Endodermal cell (in vitro differentiated cells): ENCODE data around the gene RBL1. TPM values are rescaled to one million over a fixed set of nuclear protein-coding genes. Genes with fewer than 3 reads are reported as not detected.

Experiments used
- DNase-seq: peaks from one replicate; pipeline ENCODE4 v3.0.0-alpha.2; 2017
- H3K27ac ChIP-seq: 2 replicates; pipeline ENCODE4 v1.5.1; 2013; ENCODE audit warnings: mild to moderate bottlenecking, low read depth, low read length, moderate library complexity
- H3K27me3 ChIP-seq: 2 replicates; pipeline ENCODE4 v1.6.1; 2013; ENCODE audit warnings: mild to moderate bottlenecking, low read length, moderate library complexity; ENCODE audit not compliant: insufficient read depth, control insufficient read depth, poor library complexity, severe bottlenecking
- H3K36me3 ChIP-seq: 2 replicates; pipeline ENCODE4 v1.7.0; 2013; ENCODE audit warnings: mild to moderate bottlenecking, low read length, moderate library complexity; ENCODE audit not compliant: control insufficient read depth, insufficient read depth
- H3K4me1 ChIP-seq: one replicate; pipeline ENCODE4 v1.7.0; 2013; ENCODE audit warnings: low read length; ENCODE audit not compliant: control insufficient read depth, insufficient read depth
- H3K4me3 ChIP-seq: 2 replicates; pipeline ENCODE4 v1.5.1; 2013; ENCODE audit warnings: mild to moderate bottlenecking, low read length, moderate library complexity
- H3K9ac ChIP-seq: 2 replicates; pipeline ENCODE4 v1.6.1; 2013; ENCODE audit warnings: mild to moderate bottlenecking, low read length, moderate library complexity; ENCODE audit not compliant: poor library complexity, severe bottlenecking; ENCODE audit errors: extremely low read depth
- H3K9me3 ChIP-seq: 2 replicates; pipeline ENCODE4 v1.6.1; 2013; ENCODE audit warnings: mild to moderate bottlenecking, low read length, moderate library complexity; ENCODE audit not compliant: control insufficient read depth
- H3K27ac Mint-ChIP-seq: 2 replicates; pipeline ENCODE4 v1.8.0; 2020; ENCODE audit warnings: mixed read lengths
- H3K27me3 Mint-ChIP-seq: 2 replicates; pipeline ENCODE4 v1.8.0; 2021; ENCODE audit warnings: mild to moderate bottlenecking, mixed read lengths; ENCODE audit not compliant: insufficient read depth
- H3K36me3 Mint-ChIP-seq: 2 replicates; pipeline ENCODE4 v1.8.0; 2020; ENCODE audit warnings: low read depth, mixed read lengths
- H3K4me1 Mint-ChIP-seq: 2 replicates; pipeline ENCODE4 v1.8.0; 2020; ENCODE audit warnings: mixed read lengths
- H3K4me3 Mint-ChIP-seq: 2 replicates; pipeline ENCODE4 v1.8.0; 2020; ENCODE audit warnings: mild to moderate bottlenecking, moderate library complexity, mixed read lengths
- H3K9me3 Mint-ChIP-seq: 2 replicates; pipeline ENCODE4 v1.8.0; 2020; ENCODE audit warnings: mild to moderate bottlenecking, mixed read lengths
- WGBS, 2 experiments: methylation state at CpG; one replicate each; pipeline versions ENCODE4 v1.1.5 to v1.1.7; 2013; ENCODE audit warnings: missing lambda C conversion rate in 2 of 2, mixed read lengths in 1 of 2; ENCODE audit not compliant: insufficient coverage in 1 of 2, insufficient read length in 1 of 2; 5-methylcytosine and 5-hydroxymethylcytosine counted together
- total RNA-seq, 2 donors: library from RNA; stranded (reverse); fragmentation: NEBNext Ultra II Directional in 1 of 2; extraction: Animal tissue kit (Norgen Biotek cat#: 25700) in 1 of 2; gene quantifications; 2 replicates in 1 of 2; 3 replicates in 1 of 2; pipeline ENCODE4 v1.2.1, GENCODE V29; 2021
- TF ChIP-seq, protein P1 (sequence below): fragments of 200-600 bp; sonication (generic); conservative IDR thresholded peaks from 2 replicates; pipeline ENCODE4 v1.5.0; 2021; ENCODE audit warnings: antibody characterized with exemption, mild to moderate bottlenecking

The RBL1 gene
- total RNA-seq, 2 donors from 2014 or later: 11.4 to 16.7 TPM

- Mint-ChIP-seq H3K4me3 (peak overlapping the region; percentile 89), H3K27me3 (no peaks in the 10 kb centered on the region), H3K36me3 (peaks cover 18% of the 10 kb centered on the region), H3K4me1 (peaks cover 4% of the 10 kb centered on the region), H3K27ac (peak overlapping the region; percentile 100), H3K9me3 (no peaks in the 10 kb centered on the region)
- Histone ChIP-seq H3K4me1 (peaks cover 2% of the 10 kb centered on the region), H3K4me3 (peak overlapping the region; percentile 82), H3K36me3 (no peaks in the 10 kb centered on the region), H3K9me3 (no peaks in the 10 kb centered on the region), H3K9ac (peak overlapping the region; percentile 93), H3K27me3 (no peaks in the 10 kb centered on the region), H3K27ac (no peak overlapping the region)
- DNase-seq: no peak
- TF ChIP-seq, protein P1, sequence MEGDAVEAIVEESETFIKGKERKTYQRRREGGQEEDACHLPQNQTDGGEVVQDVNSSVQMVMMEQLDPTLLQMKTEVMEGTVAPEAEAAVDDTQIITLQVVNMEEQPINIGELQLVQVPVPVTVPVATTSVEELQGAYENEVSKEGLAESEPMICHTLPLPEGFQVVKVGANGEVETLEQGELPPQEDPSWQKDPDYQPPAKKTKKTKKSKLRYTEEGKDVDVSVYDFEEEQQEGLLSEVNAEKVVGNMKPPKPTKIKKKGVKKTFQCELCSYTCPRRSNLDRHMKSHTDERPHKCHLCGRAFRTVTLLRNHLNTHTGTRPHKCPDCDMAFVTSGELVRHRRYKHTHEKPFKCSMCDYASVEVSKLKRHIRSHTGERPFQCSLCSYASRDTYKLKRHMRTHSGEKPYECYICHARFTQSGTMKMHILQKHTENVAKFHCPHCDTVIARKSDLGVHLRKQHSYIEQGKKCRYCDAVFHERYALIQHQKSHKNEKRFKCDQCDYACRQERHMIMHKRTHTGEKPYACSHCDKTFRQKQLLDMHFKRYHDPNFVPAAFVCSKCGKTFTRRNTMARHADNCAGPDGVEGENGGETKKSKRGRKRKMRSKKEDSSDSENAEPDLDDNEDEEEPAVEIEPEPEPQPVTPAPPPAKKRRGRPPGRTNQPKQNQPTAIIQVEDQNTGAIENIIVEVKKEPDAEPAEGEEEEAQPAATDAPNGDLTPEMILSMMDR: no peak
- 81 to 82% methylated on average over 11 of the region's 11 CpGs for WGBS, 2 experiments
These were observed 731 bp upstream of the RBL1 start for GRCh38 chr20:37096415-37097041.

GRCh38 chr20:37095108-37095598 lies 644 bp downstream of the RBL1 start:
- Histone ChIP-seq H3K9me3 (no peaks in the 10 kb centered on the region), H3K4me3 (peak overlapping the region; percentile 82), H3K27ac (peak overlapping the region; percentile 99), H3K36me3 (peaks cover 6% of the 10 kb centered on the region), H3K27me3 (no peaks in the 10 kb centered on the region), H3K4me1 (peaks cover 2% of the 10 kb centered on the region), H3K9ac (peak overlapping the region; percentile 93)
- DNase-seq: no peak
- Mint-ChIP-seq H3K4me1 (peaks cover 4% of the 10 kb centered on the region), H3K27ac (peak overlapping the region; percentile 92), H3K9me3 (no peaks in the 10 kb centered on the region), H3K36me3 (peaks cover 24% of the 10 kb centered on the region), H3K4me3 (peak overlapping the region; percentile 89), H3K27me3 (no peaks in the 10 kb centered on the region)
- TF ChIP-seq, protein P1: no peak
- 35 to 43% methylated on average over 18 to 19 of the region's 19 CpGs for WGBS, 2 experiments

GRCh38 chr20:37090407-37090806 lies 5.4 kb downstream of the RBL1 start:
- Mint-ChIP-seq H3K36me3 (peaks cover 45% of the 10 kb centered on the region), H3K9me3 (no peaks in the 10 kb centered on the region), H3K4me3 (no peak overlapping the region), H3K4me1 (no peaks in the 10 kb centered on the region), H3K27ac (no peak overlapping the region), H3K27me3 (no peaks in the 10 kb centered on the region)
- no peak overlapping the region for H3K27ac ChIP-seq
- H3K4me1 ChIP-seq: peaks cover 2% of the 10 kb centered on the region
- no peak overlapping the region for H3K4me3 ChIP-seq
- TF ChIP-seq, protein P1: no peak
- peaks cover 9% of the 10 kb centered on the region for H3K36me3 ChIP-seq
- no peaks in the 10 kb centered on the region for H3K27me3 ChIP-seq
- no peak for DNase-seq
- 83 to 88% methylated on average over 1 to 2 of the region's 2 CpGs for WGBS, 2 experiments
- no peak overlapping the region for H3K9ac ChIP-seq
- no peaks in the 10 kb centered on the region for H3K9me3 ChIP-seq
